A673 (cell line): ENCODE data around the gene PRAC2. TPM values are rescaled to one million over a fixed set of nuclear protein-coding genes. Genes with fewer than 3 reads are reported as not detected.

Experiments
- BruUV-seq: library from RNA; stranded (reverse); fragments of 400-500 nt; replicated peaks from 2 replicates; lab custom pipeline; 2021; lab: Mats Ljungman, UMichigan
- CTCF ChIA-PET: fragments of 300-600 bp; sonication (Branson Sonifier 250); formaldehyde crosslinking; loops from one replicate; lab custom pipeline; 2022; ENCODE audit warnings: antibody characterized with exemption; lab: Charles Lee
- POLR2A ChIA-PET: fragments of 300-600 bp; sonication (Branson Sonifier 250); formaldehyde crosslinking; loops from one replicate; lab custom pipeline; 2022; ENCODE audit warnings: antibody characterized with exemption; ENCODE audit not compliant: low non-redundant PET; lab: Charles Lee
- DNase-seq: peaks from one replicate; pipeline ENCODE4 v3.0.0-alpha.2; 2015; ENCODE audit warnings: low spot score
- H3K27ac ChIP-seq: fragments of 200-600 bp; sonication (generic); 2 replicates; pipeline ENCODE4 v1.5.1; 2016; ENCODE audit warnings: mixed run types, low read depth, mild to moderate bottlenecking, mixed read lengths, antibody characterized with exemption, low read length; ENCODE audit not compliant: poor library complexity, severe bottlenecking
- H3K27me3 ChIP-seq: fragments of 200-600 bp; sonication (generic); replicated peaks from 2 replicates; pipeline ENCODE4 v1.6.1; 2017; ENCODE audit warnings: mixed run types, low read depth, mild to moderate bottlenecking, mixed read lengths, antibody characterized with exemption, low read length; ENCODE audit not compliant: insufficient read depth, poor library complexity
- H3K36me3 ChIP-seq: fragments of 200-600 bp; sonication (generic); 2 replicates; pipeline ENCODE4 v1.6.1; 2016; ENCODE audit warnings: mixed run types, mild to moderate bottlenecking, mixed read lengths, antibody characterized with exemption, low read length; ENCODE audit not compliant: insufficient read depth, poor library complexity, severe bottlenecking
- H3K4me1 ChIP-seq: fragments of 200-600 bp; sonication (generic); 2 replicates; pipeline ENCODE4 v1.6.1; 2017; ENCODE audit warnings: mixed run types, mild to moderate bottlenecking, mixed read lengths, antibody characterized with exemption, low read length; ENCODE audit not compliant: insufficient read depth, poor library complexity, severe bottlenecking
- H3K4me3 ChIP-seq: fragments of 200-600 bp; sonication (generic); 2 replicates; pipeline ENCODE4 v1.5.1; 2016; ENCODE audit warnings: low read depth, mixed run types, mild to moderate bottlenecking, mixed read lengths, low read length; ENCODE audit not compliant: poor library complexity, severe bottlenecking
- H3K9me3 ChIP-seq: fragments of 200-600 bp; sonication (generic); 2 replicates; pipeline ENCODE4 v1.6.1; 2016; ENCODE audit warnings: mixed run types, low read depth, mild to moderate bottlenecking, mixed read lengths, antibody characterized with exemption, low read length; ENCODE audit not compliant: poor library complexity, severe bottlenecking
- EZH2 ChIP-seq: fragments of 200-600 bp; sonication (generic); IDR thresholded peaks from 2 replicates; pipeline ENCODE4 v1.6.1; 2017; ENCODE audit warnings: borderline replicate concordance, low read depth, mild to moderate bottlenecking, mixed read lengths, antibody characterized with exemption, low read length; ENCODE audit not compliant: poor library complexity, severe bottlenecking
- intact Hi-C: fragments of 100-400 bp; cut with micrococcal nuclease; formaldehyde crosslinking; loops from one replicate; pipeline ENCODE4 v1.10.0; 2022; ENCODE audit not compliant: unreplicated experiment
- total RNA-seq: library from RNA; stranded (reverse); gene quantifications from 2 replicates; pipeline ENCODE4 v1.2.3, GENCODE V29; 2021
- TF ChIP-seq, protein P1 (sequence below): fragments of 300-800, 200-600 bp; sonication (generic); conservative IDR thresholded peaks from 2 replicates; pipeline ENCODE4 v1.5.1; 2017; ENCODE audit warnings: low read depth, mild to moderate bottlenecking, antibody characterized with exemption, low read length, moderate library complexity, mixed read lengths

PRAC2 gene
- total RNA-seq, 1 experiment from 2014 or later: 25.5 TPM

DNA sequence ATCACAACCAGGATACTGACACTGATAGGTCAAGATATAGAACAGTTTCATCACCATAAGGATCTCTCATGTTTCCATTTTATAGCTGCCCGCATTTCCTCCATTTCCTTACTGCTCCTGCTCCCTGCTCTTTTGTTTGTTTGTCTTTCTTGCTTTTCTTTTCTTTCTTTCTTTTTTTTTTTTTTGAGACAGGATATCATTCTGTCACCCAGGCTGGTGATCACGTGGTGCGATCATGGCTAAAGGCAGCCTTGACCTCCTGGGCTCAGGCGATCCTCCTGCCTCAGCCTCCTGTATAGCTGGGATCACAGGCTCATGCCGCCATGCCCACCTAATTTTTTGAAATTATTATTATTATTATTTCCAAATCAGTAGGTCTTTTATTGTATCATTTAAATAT is 32.3 kb upstream of the PRAC2 start:
- Histone ChIP-seq H3K9me3 (peaks cover 6% of the 10 kb centered on the region), H3K27ac (no peak overlapping the region), H3K4me3 (no peak overlapping the region), H3K36me3 (no peaks in the 10 kb centered on the region), H3K4me1 (no peaks in the 10 kb centered on the region), H3K27me3 (no peaks in the 10 kb centered on the region)
- TF ChIP-seq, protein P1, sequence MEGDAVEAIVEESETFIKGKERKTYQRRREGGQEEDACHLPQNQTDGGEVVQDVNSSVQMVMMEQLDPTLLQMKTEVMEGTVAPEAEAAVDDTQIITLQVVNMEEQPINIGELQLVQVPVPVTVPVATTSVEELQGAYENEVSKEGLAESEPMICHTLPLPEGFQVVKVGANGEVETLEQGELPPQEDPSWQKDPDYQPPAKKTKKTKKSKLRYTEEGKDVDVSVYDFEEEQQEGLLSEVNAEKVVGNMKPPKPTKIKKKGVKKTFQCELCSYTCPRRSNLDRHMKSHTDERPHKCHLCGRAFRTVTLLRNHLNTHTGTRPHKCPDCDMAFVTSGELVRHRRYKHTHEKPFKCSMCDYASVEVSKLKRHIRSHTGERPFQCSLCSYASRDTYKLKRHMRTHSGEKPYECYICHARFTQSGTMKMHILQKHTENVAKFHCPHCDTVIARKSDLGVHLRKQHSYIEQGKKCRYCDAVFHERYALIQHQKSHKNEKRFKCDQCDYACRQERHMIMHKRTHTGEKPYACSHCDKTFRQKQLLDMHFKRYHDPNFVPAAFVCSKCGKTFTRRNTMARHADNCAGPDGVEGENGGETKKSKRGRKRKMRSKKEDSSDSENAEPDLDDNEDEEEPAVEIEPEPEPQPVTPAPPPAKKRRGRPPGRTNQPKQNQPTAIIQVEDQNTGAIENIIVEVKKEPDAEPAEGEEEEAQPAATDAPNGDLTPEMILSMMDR: no peak
- TF ChIP-seq EZH2: no peak
- intact Hi-C loops: no loop called here
- ChIA-PET POLR2A (no interaction called here), CTCF (no interaction called here)
- DNase-seq: no peak
- no TSS peak for BruUV-seq

DNA sequence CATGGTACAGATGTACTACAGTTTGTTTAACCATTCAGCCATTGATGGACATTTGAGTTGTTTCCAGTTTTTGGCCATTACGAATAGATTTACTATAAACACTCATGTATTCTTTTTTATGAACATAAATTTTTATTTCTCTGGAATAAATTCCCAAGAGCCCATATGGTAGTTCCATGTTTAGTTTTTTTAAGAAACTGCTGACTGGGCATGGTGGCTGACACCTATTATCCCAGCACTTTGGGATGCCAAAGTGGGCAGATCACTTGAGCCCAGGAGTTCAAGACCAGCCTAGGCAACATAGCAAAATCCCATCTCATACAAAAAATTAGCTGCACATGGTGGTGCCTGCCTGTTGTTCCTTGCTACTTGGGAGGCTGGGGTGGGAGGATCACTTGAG is 30.9 kb upstream of the PRAC2 start:
- no peaks in the 10 kb centered on the region for H3K36me3 ChIP-seq
- H3K9me3 ChIP-seq: peaks cover 6% of the 10 kb centered on the region
- intact Hi-C loops: no loop called here
- DNase-seq: no peak
- BruUV-seq: no TSS peak
- H3K4me3 ChIP-seq: no peak overlapping the region
- TF ChIP-seq EZH2: no peak
- TF ChIP-seq, protein P1: no peak
- POLR2A ChIA-PET: interaction anchor here (0.6 kb wide), 1 partner anchor 9 kb away, joined by 5 read pairs; no protein-coding TSS in a partner anchor
- no peaks in the 10 kb centered on the region for H3K27me3 ChIP-seq
- CTCF ChIA-PET: no interaction called here
- no peaks in the 10 kb centered on the region for H3K4me1 ChIP-seq
- H3K27ac ChIP-seq: no peak overlapping the region

DNA sequence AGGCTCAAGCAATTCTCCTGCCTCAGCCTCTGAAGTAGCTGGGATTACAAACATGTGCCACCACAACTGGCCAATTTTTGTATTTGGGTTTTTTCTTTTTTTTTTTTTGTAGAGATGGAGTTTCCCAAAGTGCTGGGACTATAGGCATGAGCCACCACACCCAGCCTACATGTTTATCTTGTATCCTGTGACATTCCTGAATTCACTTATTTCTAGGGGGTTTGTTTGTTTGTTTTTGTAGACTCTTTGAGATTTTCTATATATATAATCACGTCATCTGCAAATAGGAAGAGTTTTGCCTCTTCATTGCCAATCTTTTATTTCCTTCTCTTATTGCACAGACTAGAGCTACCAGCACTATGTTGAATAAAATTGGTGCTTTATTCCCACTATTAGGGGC is 29.8 kb upstream of the PRAC2 start:
- TF ChIP-seq, protein P1: no peak
- TF ChIP-seq EZH2: no peak
- no TSS peak for BruUV-seq
- no peak overlapping the region for H3K4me3 ChIP-seq
- POLR2A ChIA-PET: no interaction called here
- H3K9me3 ChIP-seq: peaks cover 6% of the 10 kb centered on the region
- no peaks in the 10 kb centered on the region for H3K27me3 ChIP-seq
- CTCF ChIA-PET: no interaction called here
- intact Hi-C loops: no loop called here
- no peaks in the 10 kb centered on the region for H3K36me3 ChIP-seq
- no peak for DNase-seq
- H3K27ac ChIP-seq: no peak overlapping the region
- H3K4me1 ChIP-seq: no peaks in the 10 kb centered on the region
